Adipose tissue (tissue), 3 donors: ENCODE data around the gene LDHD. TPM values are rescaled to one million over a fixed set of nuclear protein-coding genes. Genes with fewer than 3 reads are reported as not detected.
"Not testable (repeated sequence)": the region's sequence is repeated elsewhere in the genome, so short reads cannot be mapped to it uniquely, and the experiment has no call there.

Experiments
- H3K27ac ChIP-seq: one replicate; pipeline ENCODE4 v1.5.1; 2013; ENCODE audit warnings: low read depth, low read length
- WGBS, 3 donors: extraction: QIAGEN DNeasy Blood & Tissue Kit; methylation state at CpG; one replicate each; pipeline ENCODE4 v1.1.7; 2013; 5-methylcytosine and 5-hydroxymethylcytosine counted together
- polyA plus RNA-seq, 3 donors: library from polyadenylated mRNA; stranded (reverse); fragments of 200-250 nt; gene quantifications; one replicate each; pipeline ENCODE4 v1.2.3, GENCODE V29; 2013
- donor health status: healthy with polysubstance abuse.
- donor health status: Bipolar disorder and iron deficiency.
- donor health status: healthy.

The LDHD gene
- polyA plus RNA-seq, result 10 to 100 TPM; 18.8 to 68.6 (median 25.6) TPM

- WGBS, 3 donors, result 33 to 48% (median 38%) methylated on average over 15 of the region's 15 CpGs
- H3K27ac ChIP-seq, result no peak within 1 kb of the TSS
These were observed at the start of gene LDHD for GRCh38 chr16:75116081-75116910. Gene LDHD, minus strand, starts transcription at chr16:75116780. Its CDS starts 60 bp downstream, at chr16:75116720.

GRCh38 chr16:75160386-75160785 is 43.8 kb upstream of the LDHD start:
- WGBS, 3 donors, result 100% methylated on average over 1 of the region's 1 CpG

GRCh38 chr16:75152635-75153034 is 36.1 kb upstream of the LDHD start:
- H3K27ac ChIP-seq, result no peak overlapping the region

More at GRCh38 chr16:75160386-75160785, 43.8 kb upstream of the LDHD start:
- H3K27ac ChIP-seq, result no peak overlapping the region

- WGBS, 3 donors, result 50 to 76% (median 50%) methylated on average over 2 of the region's 2 CpGs
- no peak overlapping the region for H3K27ac ChIP-seq
These were observed 35.2 kb upstream of the LDHD start for GRCh38 chr16:75151798-75152197.

GRCh38 chr16:75148311-75149195 is 32.0 kb upstream of the LDHD start, which contains the start of gene ZFP1:
Gene ZFP1, plus strand, starts transcription at chr16:75148524. Its CDS starts 4,428 bp downstream, at chr16:75152952.
- 0 to 1% (median 0%) methylated on average over 65 to 93 of the region's 93 CpGs for WGBS, 3 donors
- peak within 1 kb of the TSS; percentile 40 for H3K27ac ChIP-seq

- no peak overlapping the region for H3K27ac ChIP-seq
- 41 to 61% (median 53%) methylated on average over 3 of the region's 3 CpGs for WGBS, 3 donors
These were observed 31.4 kb upstream of the LDHD start for GRCh38 chr16:75147968-75148310.

GRCh38 chr16:75143941-75144340 is 27.4 kb upstream of the LDHD start:
- no peak overlapping the region for H3K27ac ChIP-seq
- 79 to 85% (median 81%) methylated on average over 6 of the region's 6 CpGs for WGBS, 3 donors

GRCh38 chr16:75139498-75139897 is 22.9 kb upstream of the LDHD start:
- WGBS, 3 donors, result 97 to 98% (median 98%) methylated on average over 5 of the region's 5 CpGs
- H3K27ac ChIP-seq, result no peak overlapping the region

- 50 to 66% (median 53%) methylated on average over 9 of the region's 9 CpGs for WGBS, 3 donors
- no peak overlapping the region for H3K27ac ChIP-seq
These were observed 22.1 kb upstream of the LDHD start for GRCh38 chr16:75138636-75139035.

GRCh38 chr16:75138233-75138632 is 21.7 kb upstream of the LDHD start:
- no peak overlapping the region for H3K27ac ChIP-seq
- WGBS, 3 donors, result 61 to 69% (median 67%) methylated on average over 8 of the region's 8 CpGs

- 62 to 70% (median 70%) methylated on average over 7 of the region's 7 CpGs for WGBS, 3 donors
- H3K27ac ChIP-seq, result no peak overlapping the region
These were observed 14.5 kb upstream of the LDHD start for GRCh38 chr16:75131081-75131480.

GRCh38 chr16:75130150-75130771 is 13.7 kb upstream of the LDHD start:
- 72 to 89% (median 80%) methylated on average over 9 of the region's 9 CpGs for WGBS, 3 donors
- no peak overlapping the region for H3K27ac ChIP-seq

- 55 to 71% (median 63%) methylated on average over 5 of the region's 5 CpGs for WGBS, 3 donors
These were observed 13.0 kb upstream of the LDHD start for GRCh38 chr16:75129421-75130149.

GRCh38 chr16:75127713-75128415 is 11.3 kb upstream of the LDHD start:
- WGBS, 3 donors, result 66 to 78% (median 77%) methylated on average over 4 of the region's 4 CpGs

More at GRCh38 chr16:75129421-75130149, 13.0 kb upstream of the LDHD start:
- not testable (repeated sequence) for H3K27ac ChIP-seq

GRCh38 chr16:75122609-75123008 is 6.0 kb upstream of the LDHD start:
- WGBS, 3 donors, result 90 to 98% (median 96%) methylated on average over 1 of the region's 1 CpG
- no peak overlapping the region for H3K27ac ChIP-seq

More at GRCh38 chr16:75127713-75128415, 11.3 kb upstream of the LDHD start:
- H3K27ac ChIP-seq, result no peak overlapping the region

GRCh38 chr16:75121949-75122568 is 5.5 kb upstream of the LDHD start:
- no peak overlapping the region for H3K27ac ChIP-seq
- WGBS, 3 donors, result 89 to 96% (median 96%) methylated on average over 6 of the region's 6 CpGs

GRCh38 chr16:75120253-75120652 is 3.7 kb upstream of the LDHD start:
- WGBS, 3 donors, result 62 to 81% (median 75%) methylated on average over 4 of the region's 4 CpGs
- H3K27ac ChIP-seq, result no peak overlapping the region
